HG03064 (cell line): Measurements from ENCODE around the gene LAMB4.

ENCODE experiments used
- ATAC-seq: cut with Tn5 transposase; IDR thresholded peaks from one replicate; pipeline ENCODE4 v1.9.1; 2021; ENCODE audit warnings: low read depth; ENCODE audit not compliant: unreplicated experiment

LAMB4 gene

GRCh38 chr7:108130261-108130660 lies at the start of gene LAMB4:
TSS of gene LAMB4 (minus strand) at chr7:108130361. CDS start at chr7:108123164, 7,197 bp downstream.
- ATAC-seq: no peak

- ATAC-seq: no peak
Observed at GRCh38 chr7:108178398-108178797, 48.2 kb upstream of the LAMB4 start.

GRCh38 chr7:108171164-108171563 lies 41.0 kb upstream of the LAMB4 start:
- no peak for ATAC-seq

GRCh38 chr7:108170251-108170650 lies 40.1 kb upstream of the LAMB4 start:
- no peak for ATAC-seq

- no peak for ATAC-seq
Observed at GRCh38 chr7:108167460-108167859, 37.3 kb upstream of the LAMB4 start.

GRCh38 chr7:108166687-108167086 lies 36.5 kb upstream of the LAMB4 start:
- no peak for ATAC-seq

- ATAC-seq: no peak
Observed at GRCh38 chr7:108165723-108166122, 35.6 kb upstream of the LAMB4 start.

GRCh38 chr7:108164946-108165345 lies 34.8 kb upstream of the LAMB4 start:
- no peak for ATAC-seq

- no peak for ATAC-seq
Observed at GRCh38 chr7:108164342-108164741, 34.2 kb upstream of the LAMB4 start.

GRCh38 chr7:108158776-108159175 lies 28.6 kb upstream of the LAMB4 start:
- no peak for ATAC-seq

GRCh38 chr7:108157606-108158335 lies 27.6 kb upstream of the LAMB4 start:
- no peak for ATAC-seq

GRCh38 chr7:108156897-108157605 lies 26.9 kb upstream of the LAMB4 start:
- ATAC-seq: no peak

GRCh38 chr7:108152198-108152597 lies 22.0 kb upstream of the LAMB4 start:
- no peak for ATAC-seq

GRCh38 chr7:108149908-108150307 lies 19.7 kb upstream of the LAMB4 start:
- no peak for ATAC-seq

- no peak for ATAC-seq
Observed at GRCh38 chr7:108149119-108149518, 19.0 kb upstream of the LAMB4 start.

- no peak for ATAC-seq
Observed at GRCh38 chr7:108147031-108147563, 16.9 kb upstream of the LAMB4 start.

- no peak for ATAC-seq
Observed at GRCh38 chr7:108146070-108146842, 16.1 kb upstream of the LAMB4 start.

- no peak for ATAC-seq
Observed at GRCh38 chr7:108145401-108145800, 15.2 kb upstream of the LAMB4 start.

- ATAC-seq: no peak
Observed at GRCh38 chr7:108144931-108145330, 14.8 kb upstream of the LAMB4 start.

GRCh38 chr7:108143658-108144420 lies 13.7 kb upstream of the LAMB4 start:
- ATAC-seq: no peak
